K562 (cell line): ENCODE data around the gene DENND1A.

Source experiments
- CTCF ChIP-seq, 3 experiments: IDR thresholded peaks in 2 of 3; conservative IDR thresholded peaks in 1 of 3; 2 replicates each; pipeline ENCODE4 v1.5.1; 2011 to 2012; ENCODE audit warnings: low read length in 3 of 3, mild to moderate bottlenecking in 3 of 3, control low read depth in 2 of 3, improper control_type of control experiment in 1 of 3, inconsistent platforms in 1 of 3, low read depth in 1 of 3, mixed read lengths in 1 of 3, moderate library complexity in 1 of 3; ENCODE audit not compliant: insufficient read depth in 2 of 3
- ESRRA ChIP-seq: fragments of 450-650 bp; IDR thresholded peaks from 2 replicates; pipeline ENCODE4 v1.6.1; 2014; ENCODE audit warnings: low read depth, mild to moderate bottlenecking, moderate library complexity, borderline replicate concordance
- FOXM1 ChIP-seq, 2 experiments: fragments of 450-650 bp in 1 of 2; sonication (generic) in 1 of 2; formaldehyde crosslinking in 1 of 2; IDR thresholded peaks; 2 replicates each; pipeline versions ENCODE4 v1.6.1 to v1.9.0; 2017 to 2022; ENCODE audit warnings: low read depth in 2 of 2, mild to moderate bottlenecking in 2 of 2, missing genetic modification reagents in 1 of 2, moderate library complexity in 1 of 2
- NBN ChIP-seq: fragments of 450-650 bp; IDR thresholded peaks from 2 replicates; pipeline ENCODE4 v1.6.1; 2016; ENCODE audit warnings: low read depth, mild to moderate bottlenecking
- POLR2AphosphoS5 ChIP-seq: IDR thresholded peaks from 2 replicates; pipeline ENCODE4 v1.6.1; 2011; ENCODE audit warnings: mild to moderate bottlenecking, low read depth, low read length, moderate library complexity; ENCODE audit not compliant: control insufficient read depth, insufficient read depth

DNA sequence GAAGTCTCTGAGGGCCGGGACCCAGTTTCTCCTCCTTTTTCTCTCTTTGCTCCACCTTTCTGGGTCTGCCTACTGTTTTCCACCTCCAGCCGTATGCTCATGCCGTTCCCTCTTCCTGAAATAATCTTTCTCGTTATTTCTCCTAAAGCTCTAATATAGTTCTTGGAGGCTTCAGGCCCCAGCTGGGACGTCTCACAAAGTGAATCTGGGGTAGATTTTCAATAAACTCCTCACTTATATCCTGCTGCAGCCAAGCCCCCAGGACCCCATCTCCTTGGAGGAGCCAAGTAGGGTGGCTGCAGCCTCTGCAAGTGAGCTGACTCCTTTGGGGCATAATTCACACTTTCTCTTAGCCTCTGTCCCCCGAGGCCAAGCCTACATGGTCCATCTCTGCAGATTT, 588.1 kb downstream of the DENND1A start:
- TF ChIP-seq POLR2AphosphoS5 (no peak), ESRRA (no peak), CTCF (IDR thresholded peaks at IDR 0.05 in 2 of 3, conservative IDR thresholded peaks at IDR 0.05 in 1 of 3; ENCODE audit: insufficient read depth in 2 of 3, low read depth in 1 of 3, low read length in 3 of 3) (no peak), FOXM1 (IDR thresholded peaks at IDR 0.05; ENCODE audit: low read depth) (no peak), FOXM1 (CRISPR knock-in tag; IDR thresholded peaks at IDR 0.05; ENCODE audit: low read depth) (no peak), NBN (no peak)
